ENCODE results near the gene ITGA4.
A peak's percentile ranks its signal among the peaks of the same experiment; 100 is the strongest.
"Not testable (repeated sequence)": the region's sequence is repeated elsewhere in the genome, so short reads cannot be mapped to it uniquely, and the experiment has no call there.

The ITGA4 gene

DNA sequence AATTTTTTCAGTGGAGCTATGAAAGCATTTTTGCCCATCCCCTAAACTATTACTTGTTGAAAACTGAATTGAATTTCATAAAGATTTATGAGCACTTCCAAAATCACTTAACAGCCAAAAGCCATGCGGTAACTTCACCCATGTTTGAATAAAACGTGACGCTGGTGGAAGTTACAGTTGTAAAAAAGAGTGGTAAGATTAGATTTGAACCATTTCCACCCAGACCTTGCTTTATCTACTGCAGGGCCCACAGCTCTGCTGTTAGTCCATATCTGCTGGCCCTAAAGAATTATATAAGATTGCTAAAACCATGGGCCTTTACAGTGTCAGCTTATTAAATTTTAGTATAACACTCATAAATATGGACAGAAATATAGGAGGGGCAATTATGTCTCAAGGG lies 15.5 kb upstream of the ITGA4 start:
- Histone ChIP-seq H3K27ac (no peak overlapping the region), H3K4me3 (no peak overlapping the region)
- TF ChIP-seq, protein P1, sequence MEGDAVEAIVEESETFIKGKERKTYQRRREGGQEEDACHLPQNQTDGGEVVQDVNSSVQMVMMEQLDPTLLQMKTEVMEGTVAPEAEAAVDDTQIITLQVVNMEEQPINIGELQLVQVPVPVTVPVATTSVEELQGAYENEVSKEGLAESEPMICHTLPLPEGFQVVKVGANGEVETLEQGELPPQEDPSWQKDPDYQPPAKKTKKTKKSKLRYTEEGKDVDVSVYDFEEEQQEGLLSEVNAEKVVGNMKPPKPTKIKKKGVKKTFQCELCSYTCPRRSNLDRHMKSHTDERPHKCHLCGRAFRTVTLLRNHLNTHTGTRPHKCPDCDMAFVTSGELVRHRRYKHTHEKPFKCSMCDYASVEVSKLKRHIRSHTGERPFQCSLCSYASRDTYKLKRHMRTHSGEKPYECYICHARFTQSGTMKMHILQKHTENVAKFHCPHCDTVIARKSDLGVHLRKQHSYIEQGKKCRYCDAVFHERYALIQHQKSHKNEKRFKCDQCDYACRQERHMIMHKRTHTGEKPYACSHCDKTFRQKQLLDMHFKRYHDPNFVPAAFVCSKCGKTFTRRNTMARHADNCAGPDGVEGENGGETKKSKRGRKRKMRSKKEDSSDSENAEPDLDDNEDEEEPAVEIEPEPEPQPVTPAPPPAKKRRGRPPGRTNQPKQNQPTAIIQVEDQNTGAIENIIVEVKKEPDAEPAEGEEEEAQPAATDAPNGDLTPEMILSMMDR (IDR thresholded peaks at IDR 0.05) = no peak
- no peak for DNase-seq (ENCODE audit: low spot score)

- H3K27ac ChIP-seq = no peak overlapping the region
- DNase-seq (ENCODE audit: low spot score) = no peak
- no peak overlapping the region for H3K4me3 ChIP-seq
- TF ChIP-seq, protein P1 (IDR thresholded peaks at IDR 0.05) = no peak
Measured at GRCh38 chr2:181444654-181445053, 12.5 kb upstream of the ITGA4 start.

DNA sequence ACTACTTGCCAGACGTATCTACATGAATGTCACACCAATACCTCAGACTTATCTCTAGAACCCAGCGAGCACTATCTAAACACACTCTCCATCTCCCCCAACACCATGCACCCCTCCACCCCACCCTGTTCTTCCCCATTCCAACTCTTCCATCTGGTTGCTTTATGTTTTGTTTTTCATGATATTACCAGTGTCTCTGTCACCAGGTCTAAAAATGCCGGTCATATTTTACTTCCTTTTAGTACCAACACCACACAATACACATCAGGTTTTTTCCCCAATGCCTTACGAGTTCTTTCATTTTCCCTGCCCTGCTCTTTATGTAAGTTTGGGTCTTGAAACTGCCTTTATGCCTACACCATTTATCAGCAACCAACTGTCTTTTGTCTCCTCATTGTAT lies 10.2 kb upstream of the ITGA4 start:
- TF ChIP-seq, protein P1 (IDR thresholded peaks at IDR 0.05) = no peak
- Histone ChIP-seq H3K4me3 (no peak overlapping the region), H3K27ac (no peak overlapping the region)
- DNase-seq (ENCODE audit: low spot score) = no peak

DNA sequence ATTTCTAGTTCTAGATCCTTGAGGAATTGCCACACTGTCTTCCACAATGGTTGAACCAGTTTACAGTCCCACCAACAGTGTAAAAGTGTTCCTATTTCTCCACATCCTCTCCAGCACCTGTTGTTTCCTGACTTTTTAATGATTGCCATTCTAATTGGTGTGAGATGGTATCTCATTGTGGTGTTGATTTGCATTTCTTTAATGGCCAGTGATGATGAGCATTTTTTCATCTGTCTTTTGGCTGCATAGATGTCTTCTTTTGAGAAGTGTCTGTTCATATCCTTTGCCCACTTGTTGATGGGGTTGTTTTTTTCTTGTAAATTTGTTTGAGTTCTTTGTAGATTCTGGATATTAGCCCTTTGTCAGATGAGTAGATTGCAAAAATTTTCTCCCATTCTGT lies 7.9 kb upstream of the ITGA4 start:
- not testable (repeated sequence) for H3K27ac ChIP-seq; DNase-seq (ENCODE audit: low spot score); H3K4me3 ChIP-seq

GRCh38 chr2:181454686-181455450 lies 2.3 kb upstream of the ITGA4 start:
- TF ChIP-seq, protein P1 (IDR thresholded peaks at IDR 0.05) = no peak
- no peak overlapping the region for H3K27ac ChIP-seq
- DNase-seq (ENCODE audit: low spot score) = no peak
- H3K4me3 ChIP-seq = no peak overlapping the region

- DNase-seq (ENCODE audit: low spot score) = peak; percentile 65
Measured at GRCh38 chr2:181456660-181457120, 496 bp upstream of the ITGA4 start.

DNA sequence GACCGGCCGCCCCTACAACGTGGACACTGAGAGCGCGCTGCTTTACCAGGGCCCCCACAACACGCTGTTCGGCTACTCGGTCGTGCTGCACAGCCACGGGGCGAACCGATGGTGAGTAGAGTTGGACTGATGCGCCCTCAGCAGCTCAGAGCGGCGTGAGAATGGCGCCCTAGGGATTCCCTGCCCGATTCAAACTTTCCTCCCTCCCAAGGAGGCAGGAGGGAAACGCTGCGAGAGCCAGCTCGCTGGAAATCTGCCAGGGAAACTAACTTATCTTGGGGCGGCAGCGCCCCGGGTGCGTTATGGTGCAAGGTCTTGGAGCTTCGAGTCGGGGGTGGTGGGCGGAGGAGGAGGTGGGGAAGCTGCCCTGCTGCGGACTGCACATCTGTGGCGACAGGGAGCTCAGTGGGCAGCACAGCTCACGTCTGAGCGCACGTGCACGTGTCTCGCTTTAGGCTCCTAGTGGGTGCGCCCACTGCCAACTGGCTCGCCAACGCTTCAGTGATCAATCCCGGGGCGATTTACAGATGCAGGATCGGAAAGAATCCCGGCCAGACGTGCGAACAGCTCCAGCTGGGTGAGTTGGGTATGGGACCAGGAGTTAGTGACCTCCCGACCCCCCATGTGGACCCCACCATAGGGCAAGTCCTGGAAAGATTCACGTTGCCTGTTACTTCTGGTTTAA lies 697 bp downstream of the ITGA4 start:
- peak overlapping the region in 1 of 2 donors; percentile 63 for H3K27ac ChIP-seq
- TF ChIP-seq, protein P1 (IDR thresholded peaks at IDR 0.05) = no peak
- peak overlapping the region; percentile 75 for H3K4me3 ChIP-seq
- peak; percentile 68 for DNase-seq (ENCODE audit: low spot score)

More at GRCh38 chr2:181456660-181457120, 496 bp upstream of the ITGA4 start:
- Histone ChIP-seq H3K27ac (peak overlapping the region in 1 of 2 donors; percentile 63), H3K4me3 (peak overlapping the region; percentile 75)
- TF ChIP-seq, protein P1 (IDR thresholded peaks at IDR 0.05) = no peak

Data from coronary artery (tissue), 2 donors.